ENCODE measurements around the gene DOCK3. TPM values are rescaled to one million over a fixed set of nuclear protein-coding genes. Genes with fewer than 3 reads are reported as not detected.

DOCK3 gene
- total and polyA plus RNA-seq, 3 donors from 2014 or later, result 8.4 to 11.7 (median 11.2) TPM

- no peaks in the 10 kb centered on the region for H3K9me3 ChIP-seq
- no peak for TF ChIP-seq CTCF (IDR thresholded peaks at IDR 0.05)
- TF ChIP-seq POLR2A (IDR thresholded peaks at IDR 0.05), result no peak
- no peaks in the 10 kb centered on the region for H3K36me3 ChIP-seq (ENCODE audit: low read depth, missing control alignments)
- no peak for DNase-seq
- H3K27me3 ChIP-seq, result no peaks in the 10 kb centered on the region
- no peak overlapping the region for H3K4me3 ChIP-seq
- WGBS, 2 donors, result 93 to 100% methylated on average over 1 to 5 of the region's 5 CpGs
- H3K4me1 ChIP-seq, result no peaks in the 10 kb centered on the region
- no peak overlapping the region for H3K27ac ChIP-seq
- intact Hi-C loops (cut with DNase I; ENCODE audit: low total_unique reads), result no loop called here
Measured at GRCh38 chr3:50983887-50984286, 309.2 kb downstream of the DOCK3 start.

GRCh38 chr3:50985893-50986292 is 311.2 kb downstream of the DOCK3 start:
- no peaks in the 10 kb centered on the region for H3K9me3 ChIP-seq
- H3K4me3 ChIP-seq, result no peak overlapping the region
- no peaks in the 10 kb centered on the region for H3K27me3 ChIP-seq
- no peaks in the 10 kb centered on the region for H3K36me3 ChIP-seq (ENCODE audit: low read depth, missing control alignments)
- TF ChIP-seq CTCF (IDR thresholded peaks at IDR 0.05) (no peak), POLR2A (IDR thresholded peaks at IDR 0.05) (no peak)
- no peak for DNase-seq
- H3K4me1 ChIP-seq, result no peaks in the 10 kb centered on the region
- WGBS, 2 donors, result 83 to 87% methylated on average over 1 of the region's 1 CpG
- intact Hi-C loops (cut with DNase I; ENCODE audit: low total_unique reads), result no loop called here
- H3K27ac ChIP-seq, result no peak overlapping the region

- Histone ChIP-seq H3K36me3 (ENCODE audit: low read depth, missing control alignments) (no peaks in the 10 kb centered on the region), H3K27ac (no peak overlapping the region), H3K4me1 (no peaks in the 10 kb centered on the region), H3K27me3 (no peaks in the 10 kb centered on the region), H3K4me3 (no peak overlapping the region), H3K9me3 (no peaks in the 10 kb centered on the region)
- WGBS, 2 donors, result 70 to 74% methylated on average over 2 of the region's 2 CpGs
- TF ChIP-seq POLR2A (IDR thresholded peaks at IDR 0.05) (no peak), CTCF (IDR thresholded peaks at IDR 0.05) (no peak)
- DNase-seq, result no peak
- intact Hi-C loops (cut with DNase I; ENCODE audit: low total_unique reads), result no loop called here
Measured at GRCh38 chr3:50986726-50987125, 312.0 kb downstream of the DOCK3 start.

GRCh38 chr3:50994537-50994936 is 319.8 kb downstream of the DOCK3 start:
- WGBS, 2 donors, result 83 to 85% methylated on average over 1 of the region's 1 CpG
- H3K27ac ChIP-seq, result no peak overlapping the region
- no peaks in the 10 kb centered on the region for H3K9me3 ChIP-seq
- DNase-seq, result no peak
- TF ChIP-seq POLR2A (IDR thresholded peaks at IDR 0.05), result no peak
- no peak for TF ChIP-seq CTCF (IDR thresholded peaks at IDR 0.05)
- H3K4me3 ChIP-seq, result no peak overlapping the region
- H3K4me1 ChIP-seq, result no peaks in the 10 kb centered on the region
- intact Hi-C loops (cut with DNase I; ENCODE audit: low total_unique reads), result no loop called here
- no peaks in the 10 kb centered on the region for H3K36me3 ChIP-seq (ENCODE audit: low read depth, missing control alignments)
- no peaks in the 10 kb centered on the region for H3K27me3 ChIP-seq

GRCh38 chr3:50995085-50995824 is 320.5 kb downstream of the DOCK3 start:
- TF ChIP-seq CTCF (IDR thresholded peaks at IDR 0.05) (no peak), POLR2A (IDR thresholded peaks at IDR 0.05) (no peak)
- H3K27ac ChIP-seq, result no peak overlapping the region
- H3K9me3 ChIP-seq, result no peaks in the 10 kb centered on the region
- H3K4me1 ChIP-seq, result no peaks in the 10 kb centered on the region
- H3K27me3 ChIP-seq, result no peaks in the 10 kb centered on the region
- no peak for DNase-seq
- 89 to 96% methylated on average over 1 of the region's 1 CpG for WGBS, 2 donors
- H3K4me3 ChIP-seq, result no peak overlapping the region
- H3K36me3 ChIP-seq (ENCODE audit: low read depth, missing control alignments), result no peaks in the 10 kb centered on the region
- intact Hi-C loops (cut with DNase I; ENCODE audit: low total_unique reads), result no loop called here
